Smooth muscle cell (in vitro differentiated cells): ENCODE data around the gene NPIPB5. TPM values are rescaled to one million over a fixed set of nuclear protein-coding genes. Genes with fewer than 3 reads are reported as not detected.
"Not testable (repeated sequence)": the region's sequence is repeated elsewhere in the genome, so short reads cannot be mapped to it uniquely, and the experiment has no call there.

Experiments
- DNase-seq: peaks from one replicate; lab custom pipeline; 2025; ENCODE audit not compliant: unreplicated experiment; lab: John Stamatoyannopoulos, UW
- H2AFZ ChIP-seq: fragments of 200-600 bp; sonication (generic); 2 replicates; pipeline ENCODE4 v1.6.0; 2016; ENCODE audit warnings: antibody characterized with exemption, low read depth, mild to moderate bottlenecking
- H3F3A ChIP-seq: fragments of 200-600 bp; sonication (generic); 2 replicates; pipeline ENCODE4 v1.6.0; 2017; ENCODE audit warnings: antibody characterized with exemption, low read depth
- H3K27ac ChIP-seq: fragments of 200-600 bp; sonication (generic); 2 replicates; pipeline ENCODE4 v1.5.1; 2016; ENCODE audit warnings: low read depth, mild to moderate bottlenecking
- H3K27me3 ChIP-seq: fragments of 200-600 bp; sonication (generic); 2 replicates; pipeline ENCODE4 v1.6.1; 2016; ENCODE audit warnings: low read depth, mild to moderate bottlenecking
- H3K36me3 ChIP-seq: fragments of 200-600 bp; sonication (generic); 2 replicates; pipeline ENCODE4 v1.5.1; 2016; ENCODE audit warnings: low read depth
- H3K4me1 ChIP-seq: fragments of 200-600 bp; sonication (generic); 2 replicates; pipeline ENCODE4 v1.5.1; 2016; ENCODE audit warnings: low read depth
- H3K4me2 ChIP-seq: fragments of 200-600 bp; sonication (generic); 2 replicates; pipeline ENCODE4 v1.6.0; 2016; ENCODE audit warnings: mild to moderate bottlenecking
- H3K4me3 ChIP-seq: fragments of 200-600 bp; sonication (generic); 2 replicates; pipeline ENCODE4 v1.5.1; 2016; ENCODE audit warnings: mild to moderate bottlenecking
- H3K79me2 ChIP-seq: fragments of 200-600 bp; sonication (generic); 2 replicates; pipeline ENCODE4 v1.6.0; 2016; ENCODE audit warnings: low read depth, mild to moderate bottlenecking
- H3K9ac ChIP-seq: fragments of 200-600 bp; sonication (generic); 2 replicates; pipeline ENCODE4 v1.6.0; 2016; ENCODE audit warnings: low read depth
- H3K9me3 ChIP-seq: fragments of 200-600 bp; sonication (generic); replicated peaks from 2 replicates; pipeline ENCODE4 v1.5.1; 2016; ENCODE audit warnings: low read depth
- H4K20me1 ChIP-seq: fragments of 200-600 bp; sonication (generic); 2 replicates; pipeline ENCODE4 v1.6.0; 2016; ENCODE audit warnings: low read depth
- WGBS: methylation state at CpG from one replicate; pipeline ENCODE4 v1.1.7; 2016; ENCODE audit warnings: low lambda C conversion rate; 5-methylcytosine and 5-hydroxymethylcytosine counted together
- polyA plus RNA-seq: library from polyadenylated mRNA; unstranded; fragments of >200 nt; fragmentation: Nextera tagmentation; extraction: Ambion mirVana; gene quantifications from 2 replicates; pipeline ENCODE4 v1.2.1, GENCODE V29; 2016
- small RNA-seq: library from RNA; depleted of rRNA; stranded (forward); fragments of <200 nt; gene quantifications from one replicate; pipeline ENCODE3, GENCODE V24; 2014
- total RNA-seq: library from RNA; depleted of rRNA; stranded (reverse); fragments of >200 nt; gene quantifications from 2 replicates; pipeline ENCODE4 v1.2.3, GENCODE V29; 2014

The NPIPB5 gene
- total and polyA plus RNA-seq, 2 experiments from 2014 or later: 14.6 to 63.6 TPM

GRCh38 chr16:22556759-22557158 is 46.1 kb downstream of the NPIPB5 start:
- not testable (repeated sequence) for H3K4me1 ChIP-seq, H4K20me1 ChIP-seq, H3K36me3 ChIP-seq, H3K9ac ChIP-seq, H3K27ac ChIP-seq, DNase-seq, H3K27me3 ChIP-seq, H3K4me3 ChIP-seq, H3F3A ChIP-seq, H3K79me2 ChIP-seq, H3K4me2 ChIP-seq, H2AFZ ChIP-seq, H3K9me3 ChIP-seq
- no CpG with 5 or more reads among the region's 7 CpGs for WGBS

Small RNA genes within 50 kb of the gene (small RNA-seq; reads per million reads assigned to genes)
- not detected for gene AC106788.1

Other genes starting within 250 kb of the NPIPB5 start
- gene POLR3E, start 213.5 kb upstream of the NPIPB5 start, total RNA-seq: 29.1 and 31.2 TPM in 2 replicates
- 13.9 and 21.2 TPM in 2 replicates for gene POLR3E, start 213.5 kb upstream of the NPIPB5 start, polyA plus RNA-seq
- 67.3 and 76.5 TPM in 2 replicates for gene CDR2, start 136.3 kb upstream of the NPIPB5 start, total RNA-seq
- gene CDR2, start 136.3 kb upstream of the NPIPB5 start, polyA plus RNA-seq: 47.4 and 52.5 TPM in 2 replicates